Midbrain (tissue), 1 donor: Measurements from ENCODE around the gene PCGF6.

Source experiments
- DNase-seq: peaks from one replicate; lab custom pipeline; 2025; lab: John Stamatoyannopoulos, UW

Gene PCGF6

GRCh38 chr10:103256613-103257012 lies 94.3 kb downstream of the PCGF6 start:
- no peak for DNase-seq

- DNase-seq: no peak
Measured at GRCh38 chr10:103254538-103255325, 96.2 kb downstream of the PCGF6 start.

- no peak for DNase-seq
Measured at GRCh38 chr10:103254113-103254512, 96.8 kb downstream of the PCGF6 start.
